HG02884 (cell line): ENCODE data around the gene DCAF15.

Experiments
- ATAC-seq: cut with Tn5 transposase; IDR thresholded peaks from one replicate; pipeline ENCODE4 v1.9.1; 2021; ENCODE audit warnings: mild to moderate bottlenecking, moderate library complexity; ENCODE audit not compliant: unreplicated experiment

The DCAF15 gene

DNA sequence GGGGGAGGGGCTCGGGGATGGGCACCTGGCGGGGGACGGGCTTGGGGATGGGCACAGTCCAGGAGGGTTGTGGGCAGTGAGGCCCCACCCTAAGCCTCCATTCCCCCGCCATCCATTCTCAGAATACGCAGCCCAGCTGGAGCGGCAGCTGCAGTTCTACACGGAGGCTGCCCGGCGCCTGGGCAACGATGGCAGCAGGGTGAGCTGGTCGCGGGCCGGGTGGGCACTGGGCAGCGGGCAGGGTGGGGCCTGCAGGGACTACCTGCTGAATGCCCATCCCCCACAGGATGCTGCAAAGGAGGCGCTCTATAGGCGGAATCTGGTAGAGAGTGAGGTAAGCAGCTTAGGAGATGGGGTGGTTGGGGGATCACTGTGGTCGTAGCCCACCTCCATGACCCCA is 22.4 kb upstream of the DCAF15 start:
- no peak for ATAC-seq

- ATAC-seq, result no peak
Measured at GRCh38 chr19:13930402-13930801, 21.9 kb upstream of the DCAF15 start.

DNA sequence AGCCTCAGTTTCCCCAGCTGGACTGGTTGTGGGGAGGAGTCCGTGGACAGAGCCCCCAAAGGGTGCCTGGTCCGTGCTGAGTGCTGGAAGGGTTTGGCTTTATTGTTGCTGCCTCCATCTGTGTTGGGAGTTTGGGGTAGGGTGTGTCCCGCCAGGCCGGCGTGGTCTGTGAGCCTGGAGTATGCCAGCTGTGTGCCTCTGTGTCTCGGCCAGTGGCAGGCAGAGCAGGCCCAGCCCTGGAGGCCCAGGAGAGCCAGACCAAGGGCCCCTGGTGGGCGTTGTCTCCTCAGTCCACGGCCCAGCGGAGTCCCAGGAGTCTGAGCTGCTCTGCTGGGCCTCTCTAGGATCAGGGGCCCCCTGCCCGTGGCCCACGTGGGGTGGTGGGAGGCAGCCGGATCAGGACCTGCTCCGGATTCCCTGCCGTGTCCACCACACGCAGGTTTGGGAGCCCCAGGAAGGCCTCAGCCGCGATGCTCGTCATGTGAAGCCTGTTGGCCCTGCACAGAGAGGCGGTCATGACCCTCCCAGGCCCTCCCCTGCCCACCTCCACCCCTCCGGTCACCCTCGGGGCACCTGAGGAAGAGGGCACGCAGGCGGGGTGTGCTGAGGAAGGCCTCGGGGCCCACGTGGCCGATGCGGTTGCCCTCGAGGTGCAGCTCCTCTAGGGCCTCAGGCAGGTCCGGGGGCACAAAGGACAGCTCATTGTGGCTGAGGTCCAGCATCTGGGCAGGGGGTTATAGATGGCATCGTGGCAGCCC is 20.7 kb upstream of the DCAF15 start:
- ATAC-seq, result no peak

DNA sequence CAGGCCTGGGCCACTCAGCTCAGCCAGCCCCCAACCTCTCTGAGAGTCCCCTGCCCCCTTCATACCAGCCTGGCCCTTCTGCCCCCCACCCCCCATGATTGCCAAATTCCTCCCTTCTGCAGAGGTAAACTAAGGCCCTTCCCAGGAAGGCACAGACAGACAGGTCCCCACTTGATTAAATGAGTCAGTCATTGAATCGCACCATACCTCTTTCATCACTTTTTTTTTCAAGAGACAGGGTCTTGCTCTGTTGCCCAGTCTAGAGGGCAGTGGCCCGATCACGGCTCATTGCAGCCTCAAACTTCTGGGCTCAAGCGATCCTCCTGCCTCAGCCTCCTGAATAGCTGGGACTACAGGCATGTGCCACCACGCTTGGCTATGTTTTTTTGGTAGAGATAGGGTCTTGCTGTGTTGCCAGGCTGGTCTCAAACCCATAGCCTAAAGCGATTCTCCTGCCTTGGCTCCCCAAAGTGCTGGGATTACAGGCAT is 20.1 kb upstream of the DCAF15 start:
- no peak for ATAC-seq

- ATAC-seq, result no peak
Measured at GRCh38 chr19:13932911-13933393, 19.4 kb upstream of the DCAF15 start.

GRCh38 chr19:13934785-13935109 is 17.6 kb upstream of the DCAF15 start:
- no peak for ATAC-seq

DNA sequence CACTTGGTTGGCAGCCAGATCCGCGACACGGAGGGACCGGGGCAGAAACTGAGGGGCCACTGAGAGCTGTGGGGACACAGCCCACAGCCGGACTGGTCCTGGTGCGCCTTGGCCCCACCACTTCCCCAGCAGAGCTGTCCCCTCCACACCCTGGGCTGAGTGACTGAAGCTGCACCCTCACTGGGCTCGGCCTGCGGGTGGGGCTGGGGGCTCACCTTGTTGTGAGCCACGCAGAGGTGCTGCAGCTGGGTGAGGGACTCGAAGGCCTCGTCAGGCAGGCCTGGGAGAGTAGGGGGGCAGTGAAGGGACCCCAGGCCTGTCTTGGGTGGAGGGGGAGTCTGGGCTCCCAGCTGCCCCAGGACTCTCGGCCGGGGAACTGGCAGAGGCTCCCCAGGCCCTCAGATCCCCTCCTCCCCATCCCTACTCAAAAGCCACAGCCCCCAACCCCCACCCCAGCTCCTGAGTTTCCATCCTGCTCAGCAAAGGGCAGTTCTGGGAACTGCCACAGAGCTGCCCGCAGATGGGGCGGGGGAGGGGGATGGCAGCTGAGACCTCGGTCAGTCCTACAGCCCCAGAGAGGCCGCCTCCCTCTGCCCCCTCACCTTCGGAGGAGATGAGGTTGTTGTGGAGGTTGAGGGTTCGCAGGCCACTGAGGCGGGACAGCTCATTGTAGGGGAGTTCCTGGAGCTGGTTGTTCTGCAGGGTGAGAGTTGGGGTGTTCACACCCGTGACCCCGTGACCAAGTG is 16.4 kb upstream of the DCAF15 start:
- no peak for ATAC-seq

DNA sequence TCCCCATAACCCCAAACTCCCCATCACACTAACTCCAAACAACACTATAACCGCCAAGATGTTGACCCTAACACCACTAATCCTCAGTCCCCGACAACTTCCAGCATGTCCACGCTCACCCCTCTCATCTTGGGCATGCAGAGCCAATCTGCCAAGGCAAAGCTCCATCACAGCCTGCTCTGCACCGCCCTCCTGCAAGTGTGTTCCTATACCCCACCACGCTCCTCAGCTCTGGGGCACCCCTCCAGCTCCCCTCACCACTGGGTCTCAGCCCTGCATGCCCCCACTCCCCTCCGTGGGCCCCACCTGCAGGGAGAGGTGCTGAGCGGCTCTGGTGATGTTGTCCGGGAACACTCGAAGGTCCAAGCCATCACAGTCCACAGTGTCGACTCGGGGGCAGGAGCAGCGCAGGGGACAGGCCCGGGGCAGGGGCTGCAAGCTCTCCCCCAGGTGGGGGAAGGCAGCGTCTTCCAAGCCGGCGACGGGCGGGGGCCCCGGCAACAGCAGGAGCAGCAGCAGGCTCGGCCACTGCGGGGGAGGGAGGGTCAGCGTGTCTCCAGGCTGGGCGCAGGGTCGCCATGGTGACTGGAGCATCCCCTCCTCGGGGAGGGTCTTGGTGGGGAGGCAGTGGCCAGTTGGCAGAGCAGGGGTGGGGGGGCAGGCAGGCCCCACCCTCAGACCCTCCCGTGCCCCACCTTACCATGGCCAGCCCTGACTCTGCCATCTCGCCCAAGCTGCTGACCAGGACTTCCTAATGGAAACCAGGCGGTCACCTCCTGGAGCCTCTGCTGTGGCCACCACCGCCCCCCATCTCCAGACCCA is 14.6 kb upstream of the DCAF15 start:
- ATAC-seq, result no peak

- ATAC-seq, result no peak
Measured at GRCh38 chr19:13938301-13939064, 13.8 kb upstream of the DCAF15 start, which contains the start of gene PODNL1. Gene PODNL1 (minus strand): TSS chr19:13938417. CDS start chr19:13938181, 236 bp downstream.

GRCh38 chr19:13942023-13942684 is 10.2 kb upstream of the DCAF15 start:
- no peak for ATAC-seq

GRCh38 chr19:13946414-13946813 is 5.9 kb upstream of the DCAF15 start:
- ATAC-seq, result no peak

GRCh38 chr19:13951043-13951442 is 1.3 kb upstream of the DCAF15 start:
- no peak for ATAC-seq

GRCh38 chr19:13951799-13952153 is 533 bp upstream of the DCAF15 start:
- ATAC-seq, result no peak

GRCh38 chr19:13952931-13953531 is 722 bp downstream of the DCAF15 start:
- no peak for ATAC-seq

- ATAC-seq, result no peak
Measured at GRCh38 chr19:13954185-13954584, 1.9 kb downstream of the DCAF15 start.

GRCh38 chr19:13955662-13956364 is 3.5 kb downstream of the DCAF15 start:
- no peak for ATAC-seq

DNA sequence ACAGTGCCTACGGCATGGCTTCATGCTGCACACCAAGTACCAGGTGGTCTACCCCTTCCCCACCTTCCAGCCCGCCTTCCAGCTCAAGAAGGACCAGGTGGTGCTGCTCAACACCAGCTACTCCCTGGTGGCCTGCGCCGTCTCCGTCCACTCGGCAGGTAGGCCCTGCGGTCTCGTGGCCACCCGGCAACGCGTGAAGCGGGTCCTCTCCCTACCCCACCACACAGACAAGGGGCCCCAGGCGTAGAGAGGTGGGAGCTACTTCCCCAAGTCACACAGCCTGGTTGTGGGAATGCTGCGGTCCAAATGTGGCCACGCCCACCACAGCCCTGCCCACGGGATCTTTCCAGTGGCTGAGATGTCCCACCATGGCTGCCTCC is 4.0 kb downstream of the DCAF15 start:
- no peak for ATAC-seq

DNA sequence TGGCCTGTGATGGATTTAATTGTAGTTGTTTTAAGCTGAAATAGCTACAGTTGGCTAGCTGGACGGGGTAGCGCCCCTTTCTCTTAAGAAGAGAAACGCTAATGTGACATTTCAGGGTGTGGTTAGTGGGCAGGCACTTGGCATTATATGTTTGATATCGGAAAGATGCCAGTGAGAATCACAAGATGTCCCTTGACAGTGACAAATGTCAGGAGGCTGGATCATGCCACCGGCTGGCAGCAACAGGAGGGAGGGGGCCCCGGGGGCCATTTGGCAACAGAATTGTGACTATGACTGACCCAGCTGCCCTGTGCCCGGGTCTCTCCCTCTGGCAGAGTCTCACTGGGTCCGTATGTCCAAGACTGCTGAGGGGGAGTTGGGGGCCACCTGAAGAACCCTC is 4.7 kb downstream of the DCAF15 start:
- ATAC-seq, result no peak

GRCh38 chr19:13958043-13958442 is 5.7 kb downstream of the DCAF15 start:
- no peak for ATAC-seq
